K562 (cell line): Measurements from ENCODE around the gene HSD17B10. TPM values are rescaled to one million over a fixed set of nuclear protein-coding genes. Genes with fewer than 3 reads are reported as not detected.
"Not testable (repeated sequence)": the region's sequence is repeated elsewhere in the genome, so short reads cannot be mapped to it uniquely, and the experiment has no call there.

Source experiments
- ATAC-seq: fragments of 200-7000 bp; cut with Tn5 transposase; 3 replicates; pipeline ENCODE4 v1.9.1; 2020; ENCODE audit warnings: moderate library complexity
- BruUV-seq: library from RNA; stranded (reverse); fragments of 400-500 nt; replicated peaks from 2 replicates; lab custom pipeline; 2021; lab: Mats Ljungman, UMichigan
- CTCF ChIA-PET: fragments of 300-600 bp; formaldehyde crosslinking; extraction: SDS; loops from one replicate; lab custom pipeline; 2021; ENCODE audit warnings: low intra/inter-chr PET ratio; lab: Yijun Ruan, JAX
- POLR2A ChIA-PET: fragments of 300-600, 350-650 bp; sonication (Branson Sonifier 250); formaldehyde crosslinking; extraction: SDS; loops from one replicate; lab custom pipeline; 2021; ENCODE audit warnings: antibody characterized with exemption, inconsistent platforms; lab: Yijun Ruan, JAX
- DNase-seq, 4 experiments: peaks; one replicate each; pipeline versions ENCODE4 v3.0.0 to v3.0.0-alpha.2; 2011 to 2018; ENCODE audit warnings: low spot score in 3 of 4, mixed read lengths in 3 of 4; ENCODE audit errors: extremely low read depth in 1 of 4
- FAIRE-seq: peaks from 2 replicates; lab custom pipeline; 2011; peaks lifted over from hg19 to GRCh38; lab: Jason Lieb, UNC
- H2AFZ ChIP-seq: 2 replicates; pipeline ENCODE4 v1.6.0; 2011; ENCODE audit warnings: low read depth, low read length, control low read depth, inconsistent platforms
- H3K27ac ChIP-seq: fragments of 200-600 bp; 3 replicates; pipeline ENCODE4 v1.8.0; 2011; ENCODE audit warnings: low read depth, mild to moderate bottlenecking, control low read depth, inconsistent platforms, low read length, moderate library complexity, mixed read lengths; ENCODE audit errors: extremely low read depth
- H3K27me3 ChIP-seq, 2 experiments: fragments of 300-600 bp in 1 of 2; 2 replicates in 1 of 2; 3 replicates in 1 of 2; pipeline versions ENCODE4 v1.6.0 to v1.8.0; 2011; ENCODE audit warnings: inconsistent platforms in 2 of 2, low read length in 2 of 2, mild to moderate bottlenecking in 1 of 2, mixed read lengths in 1 of 2, moderate library complexity in 1 of 2; ENCODE audit not compliant: control insufficient read depth in 2 of 2, insufficient read depth in 2 of 2
- H3K36me3 ChIP-seq: fragments of 300-600 bp; 3 replicates; pipeline ENCODE4 v1.8.0; 2011; ENCODE audit warnings: mild to moderate bottlenecking, low read length, inconsistent platforms; ENCODE audit not compliant: control insufficient read depth, insufficient read depth
- H3K4me1 ChIP-seq, 2 experiments: fragments of 200-600 bp in 1 of 2; replicated peaks in 1 of 2; 2 replicates in 1 of 2; 3 replicates in 1 of 2; pipeline versions ENCODE4 v1.5.1 to v1.8.0; 2011; ENCODE audit warnings: inconsistent platforms in 2 of 2, low read length in 2 of 2, mild to moderate bottlenecking in 1 of 2, mixed read lengths in 1 of 2, moderate library complexity in 1 of 2; ENCODE audit not compliant: control insufficient read depth in 2 of 2, insufficient read depth in 2 of 2
- H3K4me2 ChIP-seq: 2 replicates; pipeline ENCODE4 v1.6.1; 2011; ENCODE audit warnings: low read length, control low read depth, inconsistent platforms, mixed read lengths; ENCODE audit not compliant: insufficient read depth
- H3K4me3 ChIP-seq: fragments of 200-600 bp; sonication (generic), shearing (Covaris generic); 2 replicates; pipeline ENCODE4 v1.5.1; 2016; ENCODE audit warnings: control low read depth, inconsistent platforms
- H3K79me2 ChIP-seq: fragments of 200-600 bp; 3 replicates; pipeline ENCODE4 v1.8.0; 2011; ENCODE audit warnings: low read length, inconsistent platforms; ENCODE audit not compliant: control insufficient read depth, insufficient read depth
- H3K9ac ChIP-seq, 2 experiments: 2 replicates each; pipeline versions ENCODE4 v1.6.0 to v1.6.1; 2011; ENCODE audit warnings: low read depth in 2 of 2, low read length in 2 of 2, control low read depth in 1 of 2, inconsistent platforms in 1 of 2, mild to moderate bottlenecking in 1 of 2, mixed read lengths in 1 of 2; ENCODE audit not compliant: insufficient read depth in 1 of 2
- H3K9me1 ChIP-seq: one replicate; pipeline ENCODE4 v1.6.0; 2011; ENCODE audit warnings: inconsistent platforms, mild to moderate bottlenecking, low read length, moderate library complexity; ENCODE audit not compliant: control insufficient read depth, insufficient read depth
- H3K9me3 ChIP-seq: replicated peaks from 2 replicates; pipeline ENCODE4 v1.5.1; 2011; ENCODE audit warnings: low read depth, low read length, inconsistent platforms; ENCODE audit not compliant: control insufficient read depth, insufficient read depth
- H4K20me1 ChIP-seq: replicated peaks from 2 replicates; pipeline ENCODE4 v1.6.1; 2011; ENCODE audit warnings: low read length, inconsistent platforms, mixed read lengths; ENCODE audit not compliant: control insufficient read depth, insufficient read depth
- HIVEP1 ChIP-seq: fragments of 250-450 bp; sonication (Bioruptor Pico); IDR thresholded peaks from 2 replicates; pipeline ENCODE4 v1.4.0; 2020; ENCODE audit warnings: mild to moderate bottlenecking
- PHB ChIP-seq: fragments of 250-450 bp; sonication (Bioruptor Pico); IDR thresholded peaks from 2 replicates; pipeline ENCODE4 v1.5.0; 2021
- ZC3H4 ChIP-seq: sonication (generic); formaldehyde crosslinking; IDR thresholded peaks from 2 replicates; pipeline ENCODE4 v1.9.0; 2021; ENCODE audit warnings: missing genetic modification reagents, borderline replicate concordance
- WGBS: fragments of 100-300 bp; shearing (Covaris generic); methylation state at CpG from one replicate; pipeline ENCODE4 v1.1.6; 2016; ENCODE audit warnings: low coverage, mixed read lengths; ENCODE audit not compliant: insufficient coverage; ENCODE audit errors: missing lambda C conversion rate; 5-methylcytosine and 5-hydroxymethylcytosine counted together
- in situ Hi-C: fragments of 300-500 bp; cut with MboI; formaldehyde crosslinking; loops from 4 replicates; pipeline ENCODE4 v1.15.0; 2018; ENCODE audit warnings: inconsistent platforms, mixed read lengths
- intact Hi-C: fragments of 100-400 bp; cut with micrococcal nuclease; formaldehyde crosslinking; loops from 2 replicates; pipeline ENCODE4 v1.14.2; 2022
- polyA plus RNA-seq, 8 experiments: library from polyadenylated mRNA; depleted of rRNA in 4 of 8; stranded (reverse) in 5 of 8; unstranded in 3 of 8; fragments of >200 nt; fragmentation: Nextera tagmentation in 2 of 8; fragmentation: Illumina TruSeq in 1 of 8; extraction: Ambion mirVana in 2 of 8; extraction: Trizol in 1 of 8; gene quantifications; 2 replicates each; pipeline versions ENCODE4 v1.2.1 to v1.2.3, GENCODE V29; 2011 to 2014; ENCODE audit warnings: inconsistent platforms in 1 of 8, missing spikeins in 1 of 8
- total RNA-seq, 7 experiments: library from RNA; depleted of rRNA in 6 of 7; stranded (reverse); fragments of >200 nt in 6 of 7; fragmentation: Illumina TruSeq in 2 of 7; extraction: Trizol in 2 of 7; gene quantifications; 2 replicates each; pipeline versions ENCODE4 v1.2.1 to v1.2.3, GENCODE V29; 2011 to 2021; ENCODE audit warnings: low replicate concordance in 1 of 7
- TF ChIP-seq, protein P1 (sequence below): sonication (generic); formaldehyde crosslinking; IDR thresholded peaks from 2 replicates; pipeline ENCODE4 v1.8.0; 2022; ENCODE audit warnings: missing genetic modification reagents, mild to moderate bottlenecking, moderate library complexity, borderline replicate concordance

HSD17B10 gene
- total and polyA plus RNA-seq, 9 of the 15 experiments (the other 6 are each of a cell fraction or from before 2014, with no cell fraction given): 45.3 to 221 (median 186) TPM

DNA sequence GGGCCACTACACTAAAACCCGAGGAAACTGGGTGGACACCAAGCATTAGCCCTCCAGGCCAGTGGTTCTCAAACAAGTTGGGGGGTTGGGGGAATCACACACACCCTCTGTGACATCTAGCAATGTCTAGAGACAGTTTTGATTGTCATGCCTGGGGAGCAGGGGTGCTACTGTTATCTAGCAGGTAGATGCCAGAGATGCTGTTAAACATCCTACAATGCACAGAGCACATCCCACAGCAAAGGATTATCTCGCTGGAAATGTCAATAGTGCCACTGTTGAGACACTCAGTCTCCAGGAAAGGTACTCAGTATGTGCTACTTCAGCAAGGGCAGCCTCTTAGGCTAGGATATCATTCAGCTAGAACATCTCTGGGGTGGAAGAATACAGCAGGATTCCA is 13.0 kb downstream of the HSD17B10 start:
- Histone ChIP-seq H3K36me3 (peaks cover 39% of the 10 kb centered on the region), H3K4me3 (peak overlapping the region; percentile 90), H3K4me2 (peak overlapping the region; percentile 93), H3K9ac (peak overlapping the region; percentile 87 to 100), H3K9me1 (no peaks in the 10 kb centered on the region), H3K27ac (peak overlapping the region; percentile 100), H3K79me2 (peaks cover 61% of the 10 kb centered on the region), H4K20me1 (peaks cover 19% of the 10 kb centered on the region), H3K9me3 (no peaks in the 10 kb centered on the region), H2AFZ (no peak overlapping the region), H3K27me3 (no peaks in the 10 kb centered on the region), H3K4me1 (peaks cover 4 to 9% of the 10 kb centered on the region in 2 experiments; a peak in 4 of 5 replicates)
- ATAC-seq (no peak), DNase-seq (peak in 1 of 4 experiments; percentile 13), FAIRE-seq (peak; percentile 6)
- BruUV-seq: no TSS peak
- TF ChIP-seq ZC3H4 (peak; percentile 70; the same call in 1 of the 2 replicates), HIVEP1 (CRISPR knock-in tag) (no peak), PHB (CRISPR knock-in tag) (no peak)
- TF ChIP-seq, protein P1, sequence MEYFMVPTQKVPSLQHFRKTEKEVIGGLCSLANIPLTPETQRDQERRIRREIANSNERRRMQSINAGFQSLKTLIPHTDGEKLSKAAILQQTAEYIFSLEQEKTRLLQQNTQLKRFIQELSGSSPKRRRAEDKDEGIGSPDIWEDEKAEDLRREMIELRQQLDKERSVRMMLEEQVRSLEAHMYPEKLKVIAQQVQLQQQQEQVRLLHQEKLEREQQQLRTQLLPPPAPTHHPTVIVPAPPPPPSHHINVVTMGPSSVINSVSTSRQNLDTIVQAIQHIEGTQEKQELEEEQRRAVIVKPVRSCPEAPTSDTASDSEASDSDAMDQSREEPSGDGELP: 0 out of 2 replicates have a peak, but pooled peaks have one; percentile 19
- CTCF ChIA-PET: interaction anchor here (0.6 kb wide), 1 partner anchor 1740 kb away, joined by 3 read pairs; no protein-coding TSS in a partner anchor
- in situ Hi-C loops: no loop called here
- POLR2A ChIA-PET: interaction anchor here (2.2 to 4.1 kb wide), 3 partner anchors 8 to 84 kb away, joined by 9 to 37 read pairs (median 15); no protein-coding TSS in a partner anchor
- intact Hi-C loops: no loop called here
- WGBS: 10% methylated on average over 2 of the region's 2 CpGs

DNA sequence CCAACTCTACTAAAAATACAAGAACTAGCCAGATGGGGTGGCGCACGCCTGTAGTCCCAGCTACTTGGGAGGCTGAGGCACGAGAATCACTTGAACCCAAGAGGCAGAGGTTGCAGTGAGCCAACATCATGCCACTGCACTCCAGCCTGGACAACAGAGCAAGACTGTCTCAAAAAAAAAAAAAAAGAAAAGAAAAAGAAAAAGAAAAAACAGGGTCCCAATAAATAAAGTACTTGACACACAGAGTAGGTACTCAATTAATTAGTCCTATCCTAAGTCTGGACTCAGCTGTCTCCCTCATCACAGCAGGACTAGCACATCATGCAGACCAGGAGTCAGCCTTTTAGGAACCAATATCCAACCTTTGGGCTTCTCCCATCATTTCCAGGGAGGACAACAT is 13.8 kb downstream of the HSD17B10 start:
- Histone ChIP-seq H3K36me3 (peaks cover 39% of the 10 kb centered on the region), H3K9ac (peak overlapping the region in 1 of 2 experiments; percentile 100; a peak in 2 of 4 replicates), H3K4me2 (peak overlapping the region; percentile 93), H3K79me2 (peaks cover 65% of the 10 kb centered on the region), H4K20me1 (peaks cover 19% of the 10 kb centered on the region), H3K4me3 (peak overlapping the region; percentile 90; the same call in 1 of the 2 replicates)
- FAIRE-seq, H3K4me1 ChIP-seq, BruUV-seq, ATAC-seq, H2AFZ ChIP-seq, CTCF ChIA-PET, H3K9me1 ChIP-seq, H3K9me3 ChIP-seq, intact Hi-C loops, H3K27ac ChIP-seq, DNase-seq, in situ Hi-C loops, H3K27me3 ChIP-seq: not testable (repeated sequence)
- POLR2A ChIA-PET: interaction anchor here (3.8 to 4.1 kb wide), 2 partner anchors 8 to 14 kb away, joined by 15 to 37 read pairs; no protein-coding TSS in a partner anchor
- WGBS: 93% methylated on average over 3 of the region's 3 CpGs
